SU-DHL-6 (cell line): Measurements from ENCODE around the gene MADCAM1.

Experiments
- H2AFZ ChIP-seq: fragments of 200-600 bp; sonication (generic); 2 replicates; pipeline ENCODE4 v1.6.1; 2014; ENCODE audit warnings: low read depth, mild to moderate bottlenecking, moderate library complexity, mixed read lengths, antibody characterized with exemption, low read length; ENCODE audit not compliant: severe bottlenecking
- H3F3A ChIP-seq: fragments of 200-600 bp; shearing (Covaris generic); 2 replicates; pipeline ENCODE4 v1.6.0; 2016; ENCODE audit warnings: antibody characterized with exemption, mild to moderate bottlenecking; ENCODE audit not compliant: insufficient read depth
- H3K27ac ChIP-seq: fragments of 200-600 bp; sonication (generic); 2 replicates; pipeline ENCODE4 v1.5.1; 2016; ENCODE audit warnings: low read depth, mild to moderate bottlenecking, low read length, moderate library complexity, mixed read lengths
- H3K27me3 ChIP-seq: fragments of 200-600 bp; sonication (generic), shearing (Covaris generic); 2 replicates; pipeline ENCODE4 v1.6.0; 2014; ENCODE audit warnings: mild to moderate bottlenecking, low read length
- H3K36me3 ChIP-seq: fragments of 200-600 bp; sonication (generic); 2 replicates; pipeline ENCODE4 v1.6.1; 2014; ENCODE audit warnings: mild to moderate bottlenecking, low read length, mixed read lengths
- H3K4me2 ChIP-seq: fragments of 300-600, 200-600 bp; shearing (Covaris generic), sonication (generic); 2 replicates; pipeline ENCODE4 v1.6.0; 2014; ENCODE audit warnings: low read length, low read depth, mild to moderate bottlenecking; ENCODE audit not compliant: poor library complexity, severe bottlenecking
- H3K4me3 ChIP-seq: fragments of 200-600 bp; sonication (generic); 2 replicates; pipeline ENCODE4 v1.5.1; 2014; ENCODE audit warnings: antibody characterized with exemption, low read length, mild to moderate bottlenecking, mixed read lengths; ENCODE audit not compliant: insufficient read depth, poor library complexity, severe bottlenecking
- H3K79me2 ChIP-seq: fragments of 200-600 bp; sonication (generic); 2 replicates; pipeline ENCODE4 v1.6.1; 2014; ENCODE audit warnings: mild to moderate bottlenecking, low read length, moderate library complexity; ENCODE audit not compliant: insufficient read depth
- H3K9ac ChIP-seq: fragments of 200-600 bp; sonication (generic); 2 replicates; pipeline ENCODE4 v1.7.0; 2014; ENCODE audit warnings: mild to moderate bottlenecking, low read length
- H3K9me2 ChIP-seq: fragments of 200-600 bp; sonication (generic); replicated peaks from 2 replicates; pipeline ENCODE4 v1.6.1; 2014; ENCODE audit warnings: low read length; ENCODE audit not compliant: insufficient read depth
- H3K9me3 ChIP-seq: fragments of 200-600 bp; sonication (generic); 2 replicates; pipeline ENCODE4 v1.6.1; 2014; ENCODE audit warnings: low read length, mixed read lengths; ENCODE audit not compliant: insufficient read depth
- H4K20me1 ChIP-seq: fragments of 200-600 bp; sonication (generic); 2 replicates; pipeline ENCODE4 v1.6.1; 2014; ENCODE audit warnings: low read depth, mild to moderate bottlenecking, antibody characterized with exemption, low read length, moderate library complexity, mixed read lengths
- CTCF ChIP-seq: fragments of 200-600 bp; sonication (generic); IDR thresholded peaks from one replicate; pipeline ENCODE4 v1.5.1; 2017; ENCODE audit warnings: antibody characterized with exemption, mild to moderate bottlenecking, low read length, moderate library complexity; ENCODE audit not compliant: insufficient read depth, poor library complexity, severe bottlenecking
- EZH2phosphoT487 ChIP-seq: fragments of 200-600 bp; sonication (generic), shearing (Covaris generic); conservative IDR thresholded peaks from 2 replicates; pipeline ENCODE4 v1.6.1; 2018; ENCODE audit warnings: mild to moderate bottlenecking, antibody characterized with exemption, low read length, moderate library complexity, mixed read lengths

The MADCAM1 gene

GRCh38 chr19:519449-519865, 23.2 kb downstream of the MADCAM1 start:
- H4K20me1 ChIP-seq: no peaks in the 10 kb centered on the region

GRCh38 chr19:522726-523125, 26.4 kb downstream of the MADCAM1 start:
- H3K4me2 ChIP-seq: no peak overlapping the region
- no peak overlapping the region for H3K27ac ChIP-seq
- H3K36me3 ChIP-seq: no peaks in the 10 kb centered on the region
- H3K9ac ChIP-seq: no peak overlapping the region
- H3K27me3 ChIP-seq: no peaks in the 10 kb centered on the region
- no peaks in the 10 kb centered on the region for H3F3A ChIP-seq
- H3K9me3 ChIP-seq: no peaks in the 10 kb centered on the region
- no peak overlapping the region for H2AFZ ChIP-seq
- H3K79me2 ChIP-seq: no peaks in the 10 kb centered on the region
- H3K4me3 ChIP-seq: no peak overlapping the region
- no peak for TF ChIP-seq EZH2phosphoT487
- TF ChIP-seq CTCF: no peak
- H3K9me2 ChIP-seq: no peaks in the 10 kb centered on the region
- H4K20me1 ChIP-seq: no peaks in the 10 kb centered on the region

More at GRCh38 chr19:519449-519865, 23.2 kb downstream of the MADCAM1 start:
- H3K9me2 ChIP-seq: no peaks in the 10 kb centered on the region
- no peaks in the 10 kb centered on the region for H3K9me3 ChIP-seq
- H3K4me2 ChIP-seq: no peak overlapping the region
- no peaks in the 10 kb centered on the region for H3K36me3 ChIP-seq
- no peak for TF ChIP-seq CTCF
- no peak for TF ChIP-seq EZH2phosphoT487
- no peak overlapping the region for H3K9ac ChIP-seq
- no peak overlapping the region for H2AFZ ChIP-seq
- H3F3A ChIP-seq: no peaks in the 10 kb centered on the region
- H3K27me3 ChIP-seq: no peaks in the 10 kb centered on the region
- H3K79me2 ChIP-seq: no peaks in the 10 kb centered on the region
- H3K27ac ChIP-seq: no peak overlapping the region
- H3K4me3 ChIP-seq: no peak overlapping the region

GRCh38 chr19:524062-524674, 27.9 kb downstream of the MADCAM1 start:
- Histone ChIP-seq H3K79me2 (no peaks in the 10 kb centered on the region), H3K27ac (no peak overlapping the region), H3K36me3 (no peaks in the 10 kb centered on the region), H3K4me2 (no peak overlapping the region), H3K4me3 (no peak overlapping the region), H2AFZ (no peak overlapping the region), H3K9me3 (no peaks in the 10 kb centered on the region), H3K27me3 (no peaks in the 10 kb centered on the region), H4K20me1 (no peaks in the 10 kb centered on the region), H3K9me2 (no peaks in the 10 kb centered on the region), H3F3A (no peaks in the 10 kb centered on the region), H3K9ac (no peak overlapping the region)
- TF ChIP-seq EZH2phosphoT487: no peak
- TF ChIP-seq CTCF: no peak
